ENCODE data around the gene HJV. TPM values are rescaled to one million over a fixed set of nuclear protein-coding genes. Genes with fewer than 3 reads are reported as not detected.

HJV gene
- total RNA-seq, 1 experiment from 2014 or later, result not detected

DNA sequence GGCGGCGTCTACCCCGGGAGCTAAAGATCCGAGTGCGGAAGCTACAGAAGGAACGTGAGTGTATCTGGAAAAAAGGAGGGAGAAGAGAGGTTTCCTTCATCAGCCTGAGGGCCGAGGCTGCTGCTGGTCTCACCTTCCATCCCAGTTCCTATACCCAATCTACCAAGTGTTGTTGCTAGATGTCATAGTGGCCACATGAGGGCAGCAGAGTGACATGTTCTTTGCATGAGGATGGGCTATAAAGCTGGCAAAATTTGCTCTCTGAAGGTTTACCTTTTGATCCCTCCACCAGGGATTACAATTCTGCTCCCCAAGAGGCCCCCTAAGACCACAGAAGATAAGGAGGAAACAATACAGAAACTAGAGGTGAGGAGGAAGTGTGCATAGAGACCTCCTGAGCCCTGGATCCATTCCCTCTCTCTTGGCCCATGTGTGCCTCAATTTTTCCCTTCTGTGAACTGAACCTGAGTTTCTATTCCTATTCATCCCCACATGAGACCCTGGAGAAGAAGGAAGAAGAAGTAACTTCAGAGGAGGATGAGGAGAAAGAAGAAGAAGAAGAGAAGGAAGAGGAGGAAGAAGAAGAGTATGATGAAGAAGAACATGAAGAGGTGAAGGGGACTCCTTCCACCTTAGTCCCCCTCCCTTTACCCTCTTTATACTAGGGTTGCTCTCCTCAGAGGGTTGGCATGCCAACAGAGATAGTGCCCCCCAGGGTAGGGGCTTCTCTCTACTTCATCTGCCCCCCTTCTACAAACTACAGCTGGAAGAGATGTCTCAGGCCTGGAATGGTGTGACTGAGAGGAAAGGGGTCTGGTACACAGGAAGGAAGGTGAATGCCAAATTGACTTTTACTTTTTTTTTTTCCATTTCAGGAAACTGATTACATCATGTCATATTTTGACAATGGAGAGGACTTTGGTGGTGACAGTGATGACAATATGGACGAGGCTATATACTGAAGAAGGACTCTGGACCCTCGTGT lies 43.8 kb downstream of the HJV start:
- DNase-seq (ENCODE audit: low read depth), result peak; percentile 82

DNA sequence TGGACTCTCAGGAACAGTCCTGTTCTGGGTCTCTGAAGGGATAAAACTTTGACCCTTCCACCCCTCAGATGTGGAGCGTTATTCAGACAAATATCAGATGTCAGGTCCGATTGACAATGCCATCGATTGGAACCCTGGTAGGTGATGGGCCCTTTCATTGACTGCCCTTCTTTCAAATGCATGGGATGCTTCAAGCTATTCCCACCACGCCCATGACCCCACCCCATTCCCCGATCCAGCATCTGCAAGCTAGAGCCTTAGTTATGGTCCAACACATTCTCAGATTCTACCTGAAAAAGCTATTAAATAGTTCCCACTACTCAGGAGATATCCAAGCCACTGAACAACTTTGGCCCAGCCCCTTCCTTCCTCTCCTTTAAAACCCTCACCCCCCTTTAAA lies 44.5 kb downstream of the HJV start:
- no peak for DNase-seq (ENCODE audit: low read depth)

DNA sequence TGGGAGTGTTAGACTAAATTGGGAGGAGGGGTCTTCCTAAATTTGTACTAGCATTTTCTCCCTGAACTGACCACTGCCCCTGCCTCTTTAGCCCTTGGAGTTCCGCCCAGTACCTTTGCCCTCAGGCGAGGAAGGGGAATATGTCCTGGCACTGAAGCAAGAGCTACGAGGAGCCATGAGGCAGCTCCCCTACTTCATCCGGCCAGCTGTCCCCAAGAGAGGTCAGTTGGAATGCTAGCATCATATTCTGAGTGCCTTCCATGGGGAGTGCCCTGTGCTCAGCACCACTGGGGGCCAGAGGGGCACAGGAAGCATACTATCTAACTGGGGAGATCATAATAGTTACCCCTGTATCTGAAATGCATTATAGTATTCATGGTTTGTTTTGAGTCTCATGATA lies 46.3 kb downstream of the HJV start:
- no peak for DNase-seq (ENCODE audit: low read depth)

DNA sequence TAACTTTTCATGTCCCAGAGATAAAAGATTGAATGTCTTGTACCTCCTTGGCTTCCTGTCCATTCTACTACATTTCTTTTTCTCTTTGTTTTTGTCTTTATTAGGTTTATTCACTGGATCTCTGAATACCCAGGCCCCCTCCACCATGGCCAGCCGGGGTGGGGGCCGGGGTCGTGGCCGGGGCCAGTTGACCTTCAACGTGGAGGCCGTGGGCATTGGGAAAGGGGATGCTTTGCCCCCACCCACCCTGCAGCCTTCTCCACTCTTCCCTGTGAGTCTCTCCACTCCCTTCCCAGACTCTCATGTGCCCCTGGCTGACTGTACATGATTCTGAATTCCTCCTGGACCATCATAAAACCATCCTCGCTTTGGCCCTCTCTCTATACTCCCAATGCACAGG lies 46.8 kb downstream of the HJV start:
- DNase-seq (ENCODE audit: low read depth), result no peak

DNA sequence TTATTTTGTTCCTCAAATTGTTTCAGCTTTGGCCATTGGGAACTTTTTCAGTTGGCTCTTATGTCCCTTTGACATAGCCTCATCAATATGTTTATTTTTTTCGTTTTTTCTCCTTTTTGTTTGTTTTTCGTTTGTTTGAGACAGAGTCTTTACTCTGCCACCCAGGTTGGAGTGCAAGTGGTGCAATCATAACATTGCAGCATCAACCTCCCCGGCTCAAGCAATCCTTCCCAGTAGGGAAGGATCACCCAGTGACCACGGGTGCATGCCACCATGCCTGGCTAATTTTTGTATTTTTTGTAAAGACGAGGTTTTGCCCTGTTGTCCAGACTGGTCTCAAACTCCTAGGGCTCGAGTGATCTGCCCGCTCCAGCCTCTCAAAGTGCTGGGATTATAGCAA lies 49.0 kb downstream of the HJV start:
- no peak for DNase-seq (ENCODE audit: low read depth)

Other genes with a start within 250 kb of the HJV start
- 7.2 and 8.9 TPM in 2 replicates for gene RNF115, start 197.6 kb downstream of the HJV start, total RNA-seq (2014; rRNA removed; shearing (Covaris generic))
- gene POLR3C, start 197.5 kb downstream of the HJV start, total RNA-seq (2014; rRNA removed; shearing (Covaris generic)), result 65.1 and 69.7 TPM in 2 replicates
- gene NUDT17, start 176.1 kb downstream of the HJV start, total RNA-seq (2014; rRNA removed; shearing (Covaris generic)), result 1.8 and 3.2 TPM in 2 replicates
- 3.9 and 10.2 TPM in 2 replicates for gene PIAS3, start 162.7 kb downstream of the HJV start, total RNA-seq (2014; rRNA removed; shearing (Covaris generic))
- gene ANKRD35, start 135.9 kb downstream of the HJV start, total RNA-seq (2014; rRNA removed; shearing (Covaris generic)), result not detected in 2 replicates
- gene ITGA10, start 111.7 kb downstream of the HJV start, total RNA-seq (2014; rRNA removed; shearing (Covaris generic)), result 0.27 and 0.40 TPM in 2 replicates
- 17.8 and 21.6 TPM in 2 replicates for gene PEX11B, start 103.0 kb downstream of the HJV start, total RNA-seq (2014; rRNA removed; shearing (Covaris generic))
- 596 and 830 TPM in 2 replicates for gene RBM8A, start 94.3 kb downstream of the HJV start, total RNA-seq (2014; rRNA removed; shearing (Covaris generic))
- gene LIX1L, start 63.7 kb downstream of the HJV start, total RNA-seq (2014; rRNA removed; shearing (Covaris generic)), result 16.0 and 21.0 TPM in 2 replicates
- 0.63 TPM in 1 of 2 replicates, not detected in the other for gene ANKRD34A, start 57.2 kb downstream of the HJV start, total RNA-seq (2014; rRNA removed; shearing (Covaris generic))
- gene POLR3GL, start 57.0 kb downstream of the HJV start, total RNA-seq (2014; rRNA removed; shearing (Covaris generic)), result 9.0 and 12.6 TPM in 2 replicates
- 2.6 and 2.8 TPM in 2 replicates for gene TXNIP, start 25.2 kb downstream of the HJV start, total RNA-seq (2014; rRNA removed; shearing (Covaris generic))
- 0.46 and 1.0 TPM in 2 replicates for gene NBPF10, start 123.1 kb upstream of the HJV start, total RNA-seq (2014; rRNA removed; shearing (Covaris generic))
- gene NOTCH2NLA, start 207.3 kb upstream of the HJV start, total RNA-seq (2014; rRNA removed; shearing (Covaris generic)), result 47.3 and 50.5 TPM in 2 replicates

All from Daoy (cell line).